NCI-H446 treated with DMSO at 0.1 percent for 48 hours (cell line): Measurements from ENCODE around the gene DYNLT4.
"Not testable (repeated sequence)": the region's sequence is repeated elsewhere in the genome, so short reads cannot be mapped to it uniquely, and the experiment has no call there.

ENCODE experiments used
- DNase-seq: peaks from one replicate; lab custom pipeline; 2025; lab: John Stamatoyannopoulos, UW

Gene DYNLT4

GRCh38 chr1:44808938-44809917 lies 2.1 kb upstream of the DYNLT4 start:
- no peak for DNase-seq

- DNase-seq, result peak; percentile 50
These were observed 1.1 kb upstream of the DYNLT4 start, which contains the start of gene BTBD19 for GRCh38 chr1:44808063-44808937. TSS of gene BTBD19 (plus strand) at chr1:44808523. CDS start at chr1:44808821, 298 bp downstream.

- no peak for DNase-seq
These were observed 362 bp upstream of the DYNLT4 start for GRCh38 chr1:44807364-44808062.

GRCh38 chr1:44806025-44806703 lies 987 bp downstream of the DYNLT4 start:
- no peak for DNase-seq

- DNase-seq, result no peak
These were observed 1.7 kb downstream of the DYNLT4 start for GRCh38 chr1:44805311-44806024.

- DNase-seq, result no peak
These were observed 3.6 kb downstream of the DYNLT4 start for GRCh38 chr1:44803312-44804095.

- no peak for DNase-seq
These were observed 4.2 kb downstream of the DYNLT4 start for GRCh38 chr1:44803062-44803311.

- no peak for DNase-seq
These were observed 4.7 kb downstream of the DYNLT4 start for GRCh38 chr1:44802306-44803061.

- DNase-seq, result no peak
These were observed 5.5 kb downstream of the DYNLT4 start for GRCh38 chr1:44801491-44802305.

- DNase-seq, result peak; percentile 95
These were observed 7.2 kb downstream of the DYNLT4 start, which contains the start of gene PLK3 for GRCh38 chr1:44799770-44800584. TSS of gene PLK3 (plus strand) at chr1:44800377. CDS start at chr1:44800464, 87 bp downstream.

- DNase-seq, result no peak
These were observed 8.4 kb downstream of the DYNLT4 start for GRCh38 chr1:44798481-44799365.

GRCh38 chr1:44797886-44798285 lies 9.3 kb downstream of the DYNLT4 start:
- not testable (repeated sequence) for DNase-seq

GRCh38 chr1:44792736-44793502 lies 14.2 kb downstream of the DYNLT4 start:
- DNase-seq, result no peak

GRCh38 chr1:44790968-44791801 lies 16.0 kb downstream of the DYNLT4 start:
- no peak for DNase-seq
